Measurements from ENCODE around the gene MRAP2.

DNA sequence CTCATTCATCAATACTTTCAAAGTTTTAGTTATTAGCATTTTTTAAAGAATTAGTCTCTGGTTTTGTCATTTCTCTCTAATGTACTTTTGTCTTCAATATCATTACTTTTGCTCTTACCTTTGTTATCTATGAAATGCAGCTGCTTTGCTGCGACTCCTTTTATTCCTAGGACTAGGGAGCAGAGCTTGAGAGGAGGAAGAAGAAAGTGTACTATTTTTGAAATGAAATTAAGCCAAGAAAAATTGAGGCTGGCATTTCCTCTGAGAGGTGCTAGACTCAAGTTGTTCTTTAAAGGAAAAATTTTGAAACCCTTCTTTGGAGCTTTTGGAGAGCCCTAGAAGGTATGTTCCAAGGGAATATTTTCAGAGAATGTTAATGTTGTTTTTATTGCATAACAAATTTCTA, 48.3 kb upstream of the MRAP2 start:
- TF ChIP-seq, protein P1, sequence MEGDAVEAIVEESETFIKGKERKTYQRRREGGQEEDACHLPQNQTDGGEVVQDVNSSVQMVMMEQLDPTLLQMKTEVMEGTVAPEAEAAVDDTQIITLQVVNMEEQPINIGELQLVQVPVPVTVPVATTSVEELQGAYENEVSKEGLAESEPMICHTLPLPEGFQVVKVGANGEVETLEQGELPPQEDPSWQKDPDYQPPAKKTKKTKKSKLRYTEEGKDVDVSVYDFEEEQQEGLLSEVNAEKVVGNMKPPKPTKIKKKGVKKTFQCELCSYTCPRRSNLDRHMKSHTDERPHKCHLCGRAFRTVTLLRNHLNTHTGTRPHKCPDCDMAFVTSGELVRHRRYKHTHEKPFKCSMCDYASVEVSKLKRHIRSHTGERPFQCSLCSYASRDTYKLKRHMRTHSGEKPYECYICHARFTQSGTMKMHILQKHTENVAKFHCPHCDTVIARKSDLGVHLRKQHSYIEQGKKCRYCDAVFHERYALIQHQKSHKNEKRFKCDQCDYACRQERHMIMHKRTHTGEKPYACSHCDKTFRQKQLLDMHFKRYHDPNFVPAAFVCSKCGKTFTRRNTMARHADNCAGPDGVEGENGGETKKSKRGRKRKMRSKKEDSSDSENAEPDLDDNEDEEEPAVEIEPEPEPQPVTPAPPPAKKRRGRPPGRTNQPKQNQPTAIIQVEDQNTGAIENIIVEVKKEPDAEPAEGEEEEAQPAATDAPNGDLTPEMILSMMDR (IDR thresholded peaks at IDR 0.05): no peak
- TF ChIP-seq ZFX (IDR thresholded peaks at IDR 0.05; ENCODE audit: borderline replicate concordance): no peak

Measured in 22Rv1 (cell line).